Epithelial cell of proximal tubule (primary cell): ENCODE measurements around the gene POLL. TPM values are rescaled to one million over a fixed set of nuclear protein-coding genes. Genes with fewer than 3 reads are reported as not detected.

Source experiments
- DNase-seq: peaks from one replicate; pipeline ENCODE4 v3.0.0-alpha.2; 2011; ENCODE audit warnings: low read depth
- H3K4me3 ChIP-seq: 2 replicates; pipeline ENCODE4 v1.5.1; 2011; ENCODE audit warnings: low read depth, mild to moderate bottlenecking, low read length
- CTCF ChIP-seq: conservative IDR thresholded peaks from 2 replicates; pipeline ENCODE4 v1.5.1; 2012; ENCODE audit warnings: low read depth, mild to moderate bottlenecking, low read length
- total RNA-seq: library from RNA; depleted of rRNA; stranded (reverse); fragments of >200 nt; gene quantifications from 2 replicates; pipeline ENCODE4 v1.2.3, GENCODE V29; 2015

The POLL gene
- total RNA-seq, 1 donor from 2014 or later, result 27.6 TPM

- DNase-seq, result no peak
- H3K4me3 ChIP-seq, result no peak overlapping the region
- TF ChIP-seq CTCF, result no peak
Observed at GRCh38 chr10:101611096-101611905, 23.2 kb upstream of the POLL start.

GRCh38 chr10:101609481-101609880, 21.4 kb upstream of the POLL start:
- no peak for DNase-seq
- TF ChIP-seq CTCF, result no peak
- H3K4me3 ChIP-seq, result no peak overlapping the region

- no peak for DNase-seq
- H3K4me3 ChIP-seq, result no peak overlapping the region
- no peak for TF ChIP-seq CTCF
Observed at GRCh38 chr10:101607124-101607523, 19.1 kb upstream of the POLL start.

- no peak for DNase-seq
- no peak overlapping the region for H3K4me3 ChIP-seq
- TF ChIP-seq CTCF, result peak; percentile 83
Observed at GRCh38 chr10:101602761-101603398, 14.8 kb upstream of the POLL start.

- TF ChIP-seq CTCF, result no peak
- no peak overlapping the region for H3K4me3 ChIP-seq
- no peak for DNase-seq
Observed at GRCh38 chr10:101601541-101601940, 13.5 kb upstream of the POLL start.

GRCh38 chr10:101597091-101597900, 9.2 kb upstream of the POLL start:
- H3K4me3 ChIP-seq, result no peak overlapping the region
- TF ChIP-seq CTCF, result no peak
- no peak for DNase-seq
